Heart left ventricle (tissue), 13 donors: Measurements from ENCODE around the gene GPR171.
"Not testable (repeated sequence)": the region's sequence is repeated elsewhere in the genome, so short reads cannot be mapped to it uniquely, and the experiment has no call there.

Experiments
- CTCF ChIP-seq, 12 donors: fragments of 200-600 bp; sonication (generic) in 4 of 12; IDR thresholded peaks; one replicate each; pipeline versions ENCODE4 v1.5.0 to v1.8.0; 2018 to 2022; ENCODE audit warnings: antibody characterized with exemption in 12 of 12, mild to moderate bottlenecking in 5 of 12
- POLR2A ChIP-seq, 2 donors: fragments of 450-650 bp; IDR thresholded peaks; one replicate each; pipeline ENCODE4 v1.6.1; 2017; ENCODE audit warnings: antibody characterized with exemption in 2 of 2, mild to moderate bottlenecking in 2 of 2, moderate library complexity in 2 of 2
- donor health status: ischemic (EF 13 %, LVEDD 7.1; RV severe dilation, severe dysfunction).
- donor health status: DM: no; HTN: yes; CAD: no.
- donor health status: DM: no; HTN: no; CAD: no.
- donor health status: ischemic (EF 25% LVEDD 6.9; RV normal size, moderate dysfunction).
- donor health status: ischemic (EF 25% LVEDD 5.7; RV mildly dilated, moderate dysfunction).
- donor health status: ischemic (EF 35%, LVEDD 5.7; RV mildly dilated, moderate dysfunction).
- donor health status: nonischemic (EF 11% LVEDD 7.7; RV severe dilation, severe dysfunction).
- donor health status: DM: yes; HTN: yes; CAD: no.
- donor health status: PGD.
- donor health status: ischemic (EF 29% LVEDD 5.4; RV normal size, mild dysfunction).
- donor health status: nonischemic (EF 23%, LVEDD 6.1; RV moderate dilation, normal function).

GRCh38 chr3:151232403-151232802 is 29.4 kb upstream of the GPR171 start:
- not testable (repeated sequence) for TF ChIP-seq CTCF, POLR2A (IDR thresholded peaks at IDR 0.05)
